OCI-LY3 (cell line): ENCODE measurements around the gene ZMYND10.
"Not testable (repeated sequence)": the region's sequence is repeated elsewhere in the genome, so short reads cannot be mapped to it uniquely, and the experiment has no call there.

Experiments used
- H2AFZ ChIP-seq: fragments of 200-600, 300-600 bp; shearing (Covaris generic); 2 replicates; pipeline ENCODE4 v1.6.0; 2014; ENCODE audit warnings: antibody characterized with exemption, low read depth, low read length
- H3K27ac ChIP-seq: fragments of 200-600, 300-600 bp; sonication (generic); 2 replicates; pipeline ENCODE4 v1.5.1; 2014; ENCODE audit warnings: mild to moderate bottlenecking, low read length, moderate library complexity, mixed read lengths
- H3K27me3 ChIP-seq: fragments of 200-600, 300-600 bp; sonication (generic); 2 replicates; pipeline ENCODE4 v1.6.1; 2014; ENCODE audit warnings: low read depth, low read length, mixed read lengths
- H3K36me3 ChIP-seq: fragments of 200-600, 300-600 bp; sonication (generic); replicated peaks from 2 replicates; pipeline ENCODE3; 2014; ENCODE audit warnings: low read depth, low read length, mixed read lengths
- H3K4me1 ChIP-seq: fragments of 300-600, 200-600 bp; sonication (generic); 2 replicates; pipeline ENCODE4 v1.6.1; 2014; ENCODE audit warnings: low read length, mixed read lengths
- H3K4me2 ChIP-seq: fragments of 200-600, 300-600 bp; sonication (generic); 2 replicates; pipeline ENCODE4 v1.6.1; 2014; ENCODE audit warnings: low read length, mixed read lengths
- H3K4me3 ChIP-seq: fragments of 300-600, 200-600 bp; sonication (generic); 2 replicates; pipeline ENCODE4 v1.5.1; 2014; ENCODE audit warnings: antibody characterized with exemption, mild to moderate bottlenecking, low read length, moderate library complexity
- H3K79me2 ChIP-seq: fragments of 300-600, 200-600 bp; shearing (Covaris generic); 2 replicates; pipeline ENCODE4 v1.6.1; 2014; ENCODE audit warnings: mild to moderate bottlenecking, low read length, mixed read lengths
- H3K9ac ChIP-seq: fragments of 300-600, 200-600 bp; shearing (Covaris generic); 2 replicates; pipeline ENCODE4 v1.6.0; 2014; ENCODE audit warnings: mild to moderate bottlenecking, low read length, moderate library complexity
- H3K9me3 ChIP-seq: fragments of 200-600, 300-600 bp; shearing (Covaris generic); 2 replicates; pipeline ENCODE4 v1.6.1; 2014; ENCODE audit warnings: low read length, mixed read lengths; ENCODE audit not compliant: insufficient read depth
- H4K20me1 ChIP-seq: fragments of 200-600, 300-600 bp; sonication (generic); 2 replicates; pipeline ENCODE4 v1.6.1; 2016; ENCODE audit warnings: low read length, mixed read lengths; ENCODE audit not compliant: insufficient read depth
- EZH2phosphoT487 ChIP-seq: fragments of 200-600 bp; shearing (Covaris generic); IDR thresholded peaks from 2 replicates; pipeline ENCODE4 v1.6.1; 2018; ENCODE audit warnings: antibody characterized with exemption, mixed run types, low read depth
- TF ChIP-seq, protein P1 (sequence below): fragments of 200-600, 300-600 bp; sonication (generic); IDR thresholded peaks from 2 replicates; pipeline ENCODE4 v1.5.1; 2014; ENCODE audit warnings: antibody characterized with exemption, low read length, low read depth

ZMYND10 gene

DNA sequence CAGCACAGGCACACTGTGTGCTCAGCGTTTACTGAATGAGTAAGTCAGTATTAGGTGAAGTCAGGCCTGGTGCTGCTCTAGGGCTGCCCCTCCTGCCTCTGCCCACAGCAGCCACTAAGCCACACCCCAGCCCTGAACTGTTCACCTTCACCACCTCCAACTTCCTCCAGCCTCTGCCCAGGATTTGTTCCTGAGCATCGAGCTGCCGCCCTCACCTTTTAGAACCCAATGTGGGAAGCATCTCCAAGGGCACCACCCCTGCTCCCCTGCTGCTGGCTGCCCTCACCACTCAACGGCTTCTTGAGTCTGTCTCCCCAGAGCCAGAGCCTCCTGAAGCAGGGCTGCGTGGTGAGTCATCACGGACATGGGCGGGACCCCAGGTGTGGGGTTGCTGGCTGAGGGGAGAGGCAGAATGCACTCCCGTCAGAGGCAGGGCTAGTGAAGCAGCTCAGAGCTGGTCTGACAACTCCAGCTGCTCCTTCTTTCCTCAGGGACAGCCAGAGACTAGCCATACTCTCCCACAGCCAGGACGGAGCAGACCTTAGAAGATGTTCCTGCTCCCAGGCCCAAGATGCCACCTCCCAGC is 28.8 kb downstream of the ZMYND10 start:
- H3K27ac ChIP-seq: no peak overlapping the region

GRCh38 chr3:50314816-50315215 is 30.7 kb downstream of the ZMYND10 start:
- Histone ChIP-seq H3K27ac (no peak overlapping the region), H3K9me3 (peaks cover under 1% of the 10 kb centered on the region; the same call in 1 of the 2 replicates), H3K79me2 (peaks cover 7% of the 10 kb centered on the region), H3K9ac (no peak overlapping the region), H3K27me3 (no peaks in the 10 kb centered on the region), H4K20me1 (no peaks in the 10 kb centered on the region), H3K4me2 (no peak overlapping the region), H3K36me3 (peaks cover 21% of the 10 kb centered on the region), H3K4me3 (no peak overlapping the region), H3K4me1 (peaks cover 9% of the 10 kb centered on the region), H2AFZ (no peak overlapping the region)
- TF ChIP-seq EZH2phosphoT487: no peak
- TF ChIP-seq, protein P1, sequence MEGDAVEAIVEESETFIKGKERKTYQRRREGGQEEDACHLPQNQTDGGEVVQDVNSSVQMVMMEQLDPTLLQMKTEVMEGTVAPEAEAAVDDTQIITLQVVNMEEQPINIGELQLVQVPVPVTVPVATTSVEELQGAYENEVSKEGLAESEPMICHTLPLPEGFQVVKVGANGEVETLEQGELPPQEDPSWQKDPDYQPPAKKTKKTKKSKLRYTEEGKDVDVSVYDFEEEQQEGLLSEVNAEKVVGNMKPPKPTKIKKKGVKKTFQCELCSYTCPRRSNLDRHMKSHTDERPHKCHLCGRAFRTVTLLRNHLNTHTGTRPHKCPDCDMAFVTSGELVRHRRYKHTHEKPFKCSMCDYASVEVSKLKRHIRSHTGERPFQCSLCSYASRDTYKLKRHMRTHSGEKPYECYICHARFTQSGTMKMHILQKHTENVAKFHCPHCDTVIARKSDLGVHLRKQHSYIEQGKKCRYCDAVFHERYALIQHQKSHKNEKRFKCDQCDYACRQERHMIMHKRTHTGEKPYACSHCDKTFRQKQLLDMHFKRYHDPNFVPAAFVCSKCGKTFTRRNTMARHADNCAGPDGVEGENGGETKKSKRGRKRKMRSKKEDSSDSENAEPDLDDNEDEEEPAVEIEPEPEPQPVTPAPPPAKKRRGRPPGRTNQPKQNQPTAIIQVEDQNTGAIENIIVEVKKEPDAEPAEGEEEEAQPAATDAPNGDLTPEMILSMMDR: no peak

More for the DNA sequence above, 28.8 kb downstream of the ZMYND10 start:
- peaks cover 19% of the 10 kb centered on the region for H3K79me2 ChIP-seq
- TF ChIP-seq, protein P1: no peak
- TF ChIP-seq EZH2phosphoT487: no peak
- no peak overlapping the region for H3K4me3 ChIP-seq
- no peak overlapping the region for H3K4me2 ChIP-seq
- no peak overlapping the region for H3K9ac ChIP-seq
- H3K36me3 ChIP-seq: peaks cover 21% of the 10 kb centered on the region
- H3K27me3 ChIP-seq: no peaks in the 10 kb centered on the region
- H4K20me1 ChIP-seq: no peaks in the 10 kb centered on the region
- H3K4me1 ChIP-seq: peaks cover 16% of the 10 kb centered on the region
- no peak overlapping the region for H2AFZ ChIP-seq
- no peaks in the 10 kb centered on the region for H3K9me3 ChIP-seq

GRCh38 chr3:50314342-50314741 is 31.2 kb downstream of the ZMYND10 start:
- H3K79me2 ChIP-seq: peaks cover 3% of the 10 kb centered on the region; the same call in 1 of the 2 replicates
- H3K36me3 ChIP-seq: peaks cover 23% of the 10 kb centered on the region
- no peak overlapping the region for H3K4me2 ChIP-seq
- no peak overlapping the region for H3K27ac ChIP-seq
- H3K9ac ChIP-seq: no peak overlapping the region
- no peaks in the 10 kb centered on the region for H3K27me3 ChIP-seq
- H3K4me1 ChIP-seq: peaks cover 9% of the 10 kb centered on the region; the same call in 1 of the 2 replicates
- no peak for TF ChIP-seq EZH2phosphoT487
- TF ChIP-seq, protein P1: no peak
- H3K4me3 ChIP-seq: no peak overlapping the region
- peaks cover 5% of the 10 kb centered on the region for H3K9me3 ChIP-seq
- no peaks in the 10 kb centered on the region for H4K20me1 ChIP-seq
- no peak overlapping the region for H2AFZ ChIP-seq

- H3K36me3 ChIP-seq: peaks cover 11% of the 10 kb centered on the region
- H3K4me2 ChIP-seq, H4K20me1 ChIP-seq, H3K27ac ChIP-seq, H3K9me3 ChIP-seq, H3K79me2 ChIP-seq, H3K4me1 ChIP-seq, H3K4me3 ChIP-seq, H2AFZ ChIP-seq, H3K9ac ChIP-seq, H3K27me3 ChIP-seq: not testable (repeated sequence)
Observed at GRCh38 chr3:50312041-50312440, 33.5 kb downstream of the ZMYND10 start.
